ENCODE data around the gene CSF3.

GRCh38 chr17:39972271-39972670, 43.0 kb upstream of the CSF3 start:
- no peak for TF ChIP-seq CTCF (conservative IDR thresholded peaks at IDR 0.05; ENCODE audit: low read length)
- no peak for TF ChIP-seq EZH2phosphoT487 (IDR thresholded peaks at IDR 0.05; ENCODE audit: borderline replicate concordance, low read depth, low read length)
